Measurements from ENCODE around the gene KIF11. TPM values are rescaled to one million over a fixed set of nuclear protein-coding genes. Genes with fewer than 3 reads are reported as not detected.

KIF11 gene
- total RNA-seq, 1 donor from 2014 or later: 9.4 TPM

GRCh38 chr10:92677708-92678107 is 84.8 kb downstream of the KIF11 start:
- Mint-ChIP-seq H3K36me3 (ENCODE audit: low read depth, unreplicated experiment) (peaks cover 13% of the 10 kb centered on the region), H3K9me3 (ENCODE audit: unreplicated experiment) (peaks cover 4% of the 10 kb centered on the region), H3K4me1 (ENCODE audit: unreplicated experiment) (no peaks in the 10 kb centered on the region), H3K4me3 (ENCODE audit: unreplicated experiment) (no peak overlapping the region), H3K27ac (ENCODE audit: unreplicated experiment) (no peak overlapping the region), H3K27me3 (ENCODE audit: unreplicated experiment) (peaks cover 2% of the 10 kb centered on the region)
- DNase-seq (ENCODE audit: low spot score): no peak
- no peak for TF ChIP-seq CTCF (IDR thresholded peaks at IDR 0.05; ENCODE audit: unreplicated experiment)

- Mint-ChIP-seq H3K4me1 (ENCODE audit: unreplicated experiment) (no peaks in the 10 kb centered on the region), H3K27me3 (ENCODE audit: unreplicated experiment) (peaks cover 2% of the 10 kb centered on the region), H3K36me3 (ENCODE audit: low read depth, unreplicated experiment) (peaks cover 13% of the 10 kb centered on the region), H3K9me3 (ENCODE audit: unreplicated experiment) (peaks cover 4% of the 10 kb centered on the region), H3K4me3 (ENCODE audit: unreplicated experiment) (no peak overlapping the region), H3K27ac (ENCODE audit: unreplicated experiment) (no peak overlapping the region)
- no peak for TF ChIP-seq CTCF (IDR thresholded peaks at IDR 0.05; ENCODE audit: unreplicated experiment)
- DNase-seq (ENCODE audit: low spot score): no peak
Measured at GRCh38 chr10:92678206-92678605, 85.3 kb downstream of the KIF11 start.

- Mint-ChIP-seq H3K36me3 (ENCODE audit: low read depth, unreplicated experiment) (peaks cover 24% of the 10 kb centered on the region), H3K9me3 (ENCODE audit: unreplicated experiment) (no peaks in the 10 kb centered on the region), H3K4me1 (ENCODE audit: unreplicated experiment) (no peaks in the 10 kb centered on the region), H3K4me3 (ENCODE audit: unreplicated experiment) (no peak overlapping the region), H3K27me3 (ENCODE audit: unreplicated experiment) (peaks cover 3% of the 10 kb centered on the region), H3K27ac (ENCODE audit: unreplicated experiment) (no peak overlapping the region)
- no peak for TF ChIP-seq CTCF (IDR thresholded peaks at IDR 0.05; ENCODE audit: unreplicated experiment)
- DNase-seq (ENCODE audit: low spot score): no peak
Measured at GRCh38 chr10:92681306-92681834, 88.4 kb downstream of the KIF11 start.

GRCh38 chr10:92688573-92688926 is 95.6 kb downstream of the KIF11 start:
- Mint-ChIP-seq H3K4me3 (ENCODE audit: unreplicated experiment) (peak overlapping the region; percentile 92), H3K36me3 (ENCODE audit: low read depth, unreplicated experiment) (peaks cover 59% of the 10 kb centered on the region), H3K9me3 (ENCODE audit: unreplicated experiment) (no peaks in the 10 kb centered on the region), H3K27me3 (ENCODE audit: unreplicated experiment) (peaks cover 34% of the 10 kb centered on the region), H3K27ac (ENCODE audit: unreplicated experiment) (peak overlapping the region; percentile 74), H3K4me1 (ENCODE audit: unreplicated experiment) (peaks cover 18% of the 10 kb centered on the region)
- no peak for TF ChIP-seq CTCF (IDR thresholded peaks at IDR 0.05; ENCODE audit: unreplicated experiment)
- DNase-seq (ENCODE audit: low spot score): no peak

GRCh38 chr10:92688927-92689662 is 96.2 kb downstream of the KIF11 start:
- H3K36me3 Mint-ChIP-seq (ENCODE audit: low read depth, unreplicated experiment): peaks cover 64% of the 10 kb centered on the region
- peak overlapping the region; percentile 92 for H3K4me3 Mint-ChIP-seq (ENCODE audit: unreplicated experiment)
- no peak for TF ChIP-seq CTCF (IDR thresholded peaks at IDR 0.05; ENCODE audit: unreplicated experiment)
- peaks cover 22% of the 10 kb centered on the region for H3K4me1 Mint-ChIP-seq (ENCODE audit: unreplicated experiment)
- H3K27me3 Mint-ChIP-seq (ENCODE audit: unreplicated experiment): peaks cover 34% of the 10 kb centered on the region
- H3K27ac Mint-ChIP-seq (ENCODE audit: unreplicated experiment): peak overlapping the region; percentile 74
- no peaks in the 10 kb centered on the region for H3K9me3 Mint-ChIP-seq (ENCODE audit: unreplicated experiment)
- DNase-seq (ENCODE audit: low spot score): peak; percentile 57
